ENCODE data around the gene POM121C.
"Not testable (repeated sequence)": the region's sequence is repeated elsewhere in the genome, so short reads cannot be mapped to it uniquely, and the experiment has no call there.

The POM121C gene

GRCh38 chr7:75414708-75415427, 71.2 kb downstream of the POM121C start:
- CTCF ChIA-PET, POLR2A ChIA-PET: not testable (repeated sequence)

GRCh38 chr7:75414204-75414603, 71.9 kb downstream of the POM121C start:
- CTCF ChIA-PET; DNase-seq (ENCODE audit: extremely low spot score); POLR2A ChIA-PET: not testable (repeated sequence)

More at GRCh38 chr7:75414708-75415427, 71.2 kb downstream of the POM121C start:
- DNase-seq (ENCODE audit: extremely low spot score) = not testable (repeated sequence)

GRCh38 chr7:75410823-75411173, 75.3 kb downstream of the POM121C start:
- DNase-seq (ENCODE audit: extremely low spot score); POLR2A ChIA-PET; CTCF ChIA-PET: not testable (repeated sequence)

- DNase-seq (ENCODE audit: extremely low spot score); CTCF ChIA-PET; POLR2A ChIA-PET: not testable (repeated sequence)
These were observed 75.9 kb downstream of the POM121C start for GRCh38 chr7:75409880-75410822.

GRCh38 chr7:75404663-75405062, 81.4 kb downstream of the POM121C start:
- POLR2A ChIA-PET; DNase-seq (ENCODE audit: extremely low spot score); CTCF ChIA-PET: not testable (repeated sequence)

- POLR2A ChIA-PET = not testable (repeated sequence)
These were observed 82.3 kb downstream of the POM121C start for GRCh38 chr7:75403455-75404443.

GRCh38 chr7:75400575-75400974, 85.5 kb downstream of the POM121C start:
- CTCF ChIA-PET; POLR2A ChIA-PET; DNase-seq (ENCODE audit: extremely low spot score): not testable (repeated sequence)

More at GRCh38 chr7:75403455-75404443, 82.3 kb downstream of the POM121C start:
- DNase-seq (ENCODE audit: extremely low spot score); CTCF ChIA-PET: not testable (repeated sequence)

- CTCF ChIA-PET; POLR2A ChIA-PET; DNase-seq (ENCODE audit: extremely low spot score): not testable (repeated sequence)
These were observed 87.1 kb downstream of the POM121C start for GRCh38 chr7:75398771-75399700.

- CTCF ChIA-PET; DNase-seq (ENCODE audit: extremely low spot score); POLR2A ChIA-PET: not testable (repeated sequence)
These were observed 88.2 kb downstream of the POM121C start for GRCh38 chr7:75397865-75398264.

- CTCF ChIA-PET; POLR2A ChIA-PET; DNase-seq (ENCODE audit: extremely low spot score): not testable (repeated sequence)
These were observed 90.8 kb downstream of the POM121C start, which contains the start of gene TRIM73 for GRCh38 chr7:75395329-75395728. Gene TRIM73, plus strand, starts transcription at chr7:75395629. Its CDS starts 3,305 bp downstream, at chr7:75398934.

GRCh38 chr7:75393194-75393593, 92.9 kb downstream of the POM121C start:
- CTCF ChIA-PET; DNase-seq (ENCODE audit: extremely low spot score); POLR2A ChIA-PET: not testable (repeated sequence)

GRCh38 chr7:75374519-75375317, 111.4 kb downstream of the POM121C start:
- POLR2A ChIA-PET; CTCF ChIA-PET; DNase-seq (ENCODE audit: extremely low spot score): not testable (repeated sequence)

GRCh38 chr7:75374144-75374518, 112.0 kb downstream of the POM121C start:
- DNase-seq (ENCODE audit: extremely low spot score); POLR2A ChIA-PET; CTCF ChIA-PET: not testable (repeated sequence)

GRCh38 chr7:75367313-75367712, 118.8 kb downstream of the POM121C start:
- CTCF ChIA-PET; POLR2A ChIA-PET; DNase-seq (ENCODE audit: extremely low spot score): not testable (repeated sequence)
